ENCODE results near the gene PCDHB10. TPM values are rescaled to one million over a fixed set of nuclear protein-coding genes. Genes with fewer than 3 reads are reported as not detected.
"Not testable (repeated sequence)": the region's sequence is repeated elsewhere in the genome, so short reads cannot be mapped to it uniquely, and the experiment has no call there.

The PCDHB10 gene
- total RNA-seq, 1 experiment from 2014 or later, result 2.8 TPM

DNA sequence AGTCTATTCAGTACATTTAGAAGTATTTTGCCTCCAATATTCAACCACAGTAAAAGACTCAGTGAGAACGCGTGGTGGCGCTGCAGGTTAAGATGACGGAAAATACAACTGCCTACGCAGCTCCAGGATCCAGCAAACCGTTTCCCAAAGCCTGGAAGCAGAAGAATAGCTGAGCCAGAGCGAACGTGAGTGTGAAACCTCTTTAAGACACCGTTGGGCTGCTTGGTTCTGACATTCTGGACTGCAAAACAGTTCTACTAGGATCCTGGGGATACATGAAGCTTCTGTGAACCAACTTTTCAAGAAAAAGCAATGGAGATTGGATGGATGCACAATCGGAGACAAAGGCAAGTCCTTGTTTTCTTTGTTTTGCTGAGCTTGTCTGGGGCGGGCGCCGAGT lies 9.9 kb upstream of the PCDHB10 start, which contains the start of gene PCDHB16:
TSS of gene PCDHB16 (plus strand) at position 140 of the 400 bp plus-strand sequence. CDS start at position 313, 173 bp downstream.
- POLR2A ChIA-PET (ENCODE audit: low non-redundant PET), result no interaction called here
- DNase-seq (ENCODE audit: low spot score), result peak; percentile 90
- H3K27ac ChIP-seq (ENCODE audit: low read depth, low read length, poor library complexity, severe bottlenecking), result peak within 1 kb of the TSS; percentile 75

GRCh38 chr5:141184117-141184855 lies 7.9 kb upstream of the PCDHB10 start:
- POLR2A ChIA-PET (ENCODE audit: low non-redundant PET); H3K4me3 ChIP-seq (ENCODE audit: low read depth, low read length, poor library complexity, severe bottlenecking); H3K9me3 ChIP-seq (ENCODE audit: low read depth, low read length, poor library complexity, severe bottlenecking); H3K36me3 ChIP-seq (ENCODE audit: insufficient read depth, low read length, poor library complexity, severe bottlenecking); CTCF ChIA-PET; DNase-seq (ENCODE audit: low spot score); H3K27ac ChIP-seq (ENCODE audit: low read depth, low read length, poor library complexity, severe bottlenecking); BruUV-seq (replicated peaks); H3K27me3 ChIP-seq (replicated peaks; ENCODE audit: insufficient read depth, low read depth, low read length, poor library complexity); H3K4me1 ChIP-seq (ENCODE audit: insufficient read depth, low read length, poor library complexity, severe bottlenecking): not testable (repeated sequence)
- intact Hi-C loops (cut with micrococcal nuclease; ENCODE audit: unreplicated experiment), result loop anchor here (5.0 kb wide), 1 partner anchor 92 kb away; the partner anchor contains the start of gene PCDHB2

More for the DNA sequence above, 9.9 kb upstream of the PCDHB10 start, which contains the start of gene PCDHB16:
- TF ChIP-seq CTCF (conservative IDR thresholded peaks at IDR 0.05; ENCODE audit: low read depth, low read length), result peak; percentile 87
- no peak for TF ChIP-seq EZH2 (IDR thresholded peaks at IDR 0.05; ENCODE audit: borderline replicate concordance, low read depth, low read length, poor library complexity, severe bottlenecking)
- CTCF ChIA-PET, result interaction anchor here (0.7 to 2.0 kb wide), 15 partner anchors 8 to 437 kb away, joined by 3 to 10 read pairs (median 5); partner anchors contain the start of genes DIAPH1, PCDHA1, PCDHB10 and PCDHB11
- intact Hi-C loops (cut with micrococcal nuclease; ENCODE audit: unreplicated experiment), result loop anchor here (5.0 kb wide), 1 partner anchor 90 kb away; the partner anchor contains the start of gene PCDHB2
- no peaks in the 10 kb centered on the region for H3K27me3 ChIP-seq (replicated peaks; ENCODE audit: insufficient read depth, low read depth, low read length, poor library complexity)
- H3K4me3 ChIP-seq (ENCODE audit: low read depth, low read length, poor library complexity, severe bottlenecking), result peak within 1 kb of the TSS; percentile 51
- H3K9me3 ChIP-seq (ENCODE audit: low read depth, low read length, poor library complexity, severe bottlenecking), result no peaks in the 10 kb centered on the region
- no peaks in the 10 kb centered on the region for H3K4me1 ChIP-seq (ENCODE audit: insufficient read depth, low read length, poor library complexity, severe bottlenecking)
- no TSS peak for BruUV-seq (replicated peaks)
- H3K36me3 ChIP-seq (ENCODE audit: insufficient read depth, low read length, poor library complexity, severe bottlenecking), result peaks cover 5% of the 10 kb centered on the region

GRCh38 chr5:141186897-141187512 lies 5.1 kb upstream of the PCDHB10 start, which contains the start of gene PCDHB9:
TSS of gene PCDHB9 (plus strand) at chr5:141187161. CDS start at chr5:141187319, 158 bp downstream.
- BruUV-seq (replicated peaks), result no TSS peak
- Histone ChIP-seq H3K9me3 (ENCODE audit: low read depth, low read length, poor library complexity, severe bottlenecking) (no peaks in the 10 kb centered on the region), H3K36me3 (ENCODE audit: insufficient read depth, low read length, poor library complexity, severe bottlenecking) (peaks cover 5% of the 10 kb centered on the region), H3K4me1 (ENCODE audit: insufficient read depth, low read length, poor library complexity, severe bottlenecking) (no peaks in the 10 kb centered on the region), H3K27me3 (replicated peaks; ENCODE audit: insufficient read depth, low read depth, low read length, poor library complexity) (no peaks in the 10 kb centered on the region), H3K4me3 (ENCODE audit: low read depth, low read length, poor library complexity, severe bottlenecking) (peak within 1 kb of the TSS; percentile 34), H3K27ac (ENCODE audit: low read depth, low read length, poor library complexity, severe bottlenecking) (peak within 1 kb of the TSS; percentile 34)
- ChIA-PET CTCF (interaction anchor here (0.8 to 1.4 kb wide), 4 partner anchors 13 to 381 kb away, joined by 3 to 6 read pairs (median 5); partner anchors contain the start of genes PCDHB11, PCDHB2 and PCDHB5), POLR2A (ENCODE audit: low non-redundant PET) (no interaction called here)
- TF ChIP-seq EZH2 (IDR thresholded peaks at IDR 0.05; ENCODE audit: borderline replicate concordance, low read depth, low read length, poor library complexity, severe bottlenecking), result no peak
- TF ChIP-seq CTCF (conservative IDR thresholded peaks at IDR 0.05; ENCODE audit: low read depth, low read length), result peak; percentile 90
- intact Hi-C loops (cut with micrococcal nuclease; ENCODE audit: unreplicated experiment), result no loop called here
- DNase-seq (ENCODE audit: low spot score), result peak; percentile 79

DNA sequence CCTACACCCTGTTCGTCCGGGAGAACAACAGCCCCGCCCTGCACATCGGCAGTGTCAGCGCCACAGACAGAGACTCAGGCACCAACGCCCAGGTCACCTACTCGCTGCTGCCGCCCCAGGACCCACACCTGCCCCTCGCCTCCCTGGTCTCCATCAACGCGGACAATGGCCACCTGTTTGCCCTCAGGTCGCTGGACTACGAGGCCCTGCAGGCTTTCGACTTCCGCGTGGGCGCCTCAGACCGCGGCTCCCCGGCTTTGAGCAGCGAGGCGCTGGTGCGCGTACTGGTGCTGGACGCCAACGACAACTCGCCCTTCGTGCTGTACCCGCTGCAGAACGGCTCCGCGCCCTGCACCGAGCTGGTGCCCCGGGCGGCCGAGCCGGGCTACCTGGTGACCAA lies 3.5 kb upstream of the PCDHB10 start:
- DNase-seq (ENCODE audit: low spot score); BruUV-seq (replicated peaks); H3K36me3 ChIP-seq (ENCODE audit: insufficient read depth, low read length, poor library complexity, severe bottlenecking); POLR2A ChIA-PET (ENCODE audit: low non-redundant PET); H3K4me3 ChIP-seq (ENCODE audit: low read depth, low read length, poor library complexity, severe bottlenecking); CTCF ChIA-PET; H3K4me1 ChIP-seq (ENCODE audit: insufficient read depth, low read length, poor library complexity, severe bottlenecking); intact Hi-C loops (cut with micrococcal nuclease; ENCODE audit: unreplicated experiment); H3K27ac ChIP-seq (ENCODE audit: low read depth, low read length, poor library complexity, severe bottlenecking); H3K27me3 ChIP-seq (replicated peaks; ENCODE audit: insufficient read depth, low read depth, low read length, poor library complexity); H3K9me3 ChIP-seq (ENCODE audit: low read depth, low read length, poor library complexity, severe bottlenecking): not testable (repeated sequence)

DNA sequence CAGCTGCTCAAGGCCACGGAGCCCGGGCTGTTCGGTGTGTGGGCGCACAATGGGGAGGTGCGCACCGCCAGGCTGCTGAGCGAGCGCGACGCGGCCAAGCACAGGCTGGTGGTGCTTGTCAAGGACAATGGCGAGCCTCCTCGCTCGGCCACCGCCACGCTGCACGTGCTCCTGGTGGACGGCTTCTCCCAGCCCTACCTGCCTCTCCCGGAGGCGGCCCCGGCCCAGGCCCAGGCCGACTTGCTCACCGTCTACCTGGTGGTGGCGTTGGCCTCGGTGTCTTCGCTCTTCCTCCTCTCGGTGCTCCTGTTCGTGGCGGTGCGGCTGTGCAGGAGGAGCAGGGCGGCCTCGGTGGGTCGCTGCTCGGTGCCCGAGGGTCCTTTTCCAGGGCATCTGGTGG lies 3.0 kb upstream of the PCDHB10 start:
- H3K36me3 ChIP-seq (ENCODE audit: insufficient read depth, low read length, poor library complexity, severe bottlenecking); H3K9me3 ChIP-seq (ENCODE audit: low read depth, low read length, poor library complexity, severe bottlenecking); H3K27me3 ChIP-seq (replicated peaks; ENCODE audit: insufficient read depth, low read depth, low read length, poor library complexity); intact Hi-C loops (cut with micrococcal nuclease; ENCODE audit: unreplicated experiment); H3K4me3 ChIP-seq (ENCODE audit: low read depth, low read length, poor library complexity, severe bottlenecking); CTCF ChIA-PET; BruUV-seq (replicated peaks); H3K27ac ChIP-seq (ENCODE audit: low read depth, low read length, poor library complexity, severe bottlenecking); H3K4me1 ChIP-seq (ENCODE audit: insufficient read depth, low read length, poor library complexity, severe bottlenecking); DNase-seq (ENCODE audit: low spot score); POLR2A ChIA-PET (ENCODE audit: low non-redundant PET): not testable (repeated sequence)
